ENCODE results near the gene PID1.

DNA sequence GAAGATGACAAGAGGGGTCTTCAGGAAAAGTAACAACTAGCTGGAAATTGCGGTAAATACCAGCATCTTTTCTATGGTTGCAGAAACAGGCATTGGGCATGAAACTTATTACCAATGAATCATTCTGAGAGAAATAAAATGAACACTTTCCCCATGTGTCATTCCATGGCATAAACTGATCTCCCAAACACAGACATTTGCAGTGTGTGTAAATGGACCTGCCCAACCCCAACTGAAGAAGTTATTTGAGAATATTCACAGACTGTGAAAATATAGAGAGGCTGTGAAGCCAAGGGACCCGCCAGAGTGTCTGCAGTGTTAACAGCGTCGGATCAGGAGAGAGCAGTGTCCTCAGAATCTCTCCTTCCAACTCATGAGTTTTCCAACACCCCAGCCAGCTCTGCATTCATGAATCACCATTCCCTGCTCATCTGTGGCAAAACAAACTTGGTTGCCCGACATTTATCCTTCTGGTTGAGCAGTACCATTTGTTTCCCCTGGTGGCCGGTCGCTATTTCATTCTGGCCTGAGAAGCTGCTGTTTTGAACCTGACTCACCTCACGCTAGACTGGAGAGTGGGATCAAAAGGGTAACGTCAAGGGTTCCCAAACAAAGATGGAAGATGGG is 238.4 kb downstream of the PID1 start:
- TF ChIP-seq, protein P1, sequence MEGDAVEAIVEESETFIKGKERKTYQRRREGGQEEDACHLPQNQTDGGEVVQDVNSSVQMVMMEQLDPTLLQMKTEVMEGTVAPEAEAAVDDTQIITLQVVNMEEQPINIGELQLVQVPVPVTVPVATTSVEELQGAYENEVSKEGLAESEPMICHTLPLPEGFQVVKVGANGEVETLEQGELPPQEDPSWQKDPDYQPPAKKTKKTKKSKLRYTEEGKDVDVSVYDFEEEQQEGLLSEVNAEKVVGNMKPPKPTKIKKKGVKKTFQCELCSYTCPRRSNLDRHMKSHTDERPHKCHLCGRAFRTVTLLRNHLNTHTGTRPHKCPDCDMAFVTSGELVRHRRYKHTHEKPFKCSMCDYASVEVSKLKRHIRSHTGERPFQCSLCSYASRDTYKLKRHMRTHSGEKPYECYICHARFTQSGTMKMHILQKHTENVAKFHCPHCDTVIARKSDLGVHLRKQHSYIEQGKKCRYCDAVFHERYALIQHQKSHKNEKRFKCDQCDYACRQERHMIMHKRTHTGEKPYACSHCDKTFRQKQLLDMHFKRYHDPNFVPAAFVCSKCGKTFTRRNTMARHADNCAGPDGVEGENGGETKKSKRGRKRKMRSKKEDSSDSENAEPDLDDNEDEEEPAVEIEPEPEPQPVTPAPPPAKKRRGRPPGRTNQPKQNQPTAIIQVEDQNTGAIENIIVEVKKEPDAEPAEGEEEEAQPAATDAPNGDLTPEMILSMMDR (IDR thresholded peaks at IDR 0.05), result no peak
- no peak for TF ChIP-seq POLR2A (IDR thresholded peaks at IDR 0.05)
